Endothelial cell of umbilical vein (primary cell): ENCODE results near the gene ZKSCAN1.

Experiments used
- EZH2 ChIP-seq: IDR thresholded peaks from 2 replicates; pipeline ENCODE4 v1.6.1; 2012; ENCODE audit warnings: borderline replicate concordance, low read depth, mild to moderate bottlenecking, moderate library complexity, low read length, inconsistent platforms; ENCODE audit not compliant: severe bottlenecking
- FOS ChIP-seq: IDR thresholded peaks from 2 replicates; pipeline ENCODE4 v1.6.1; 2011; ENCODE audit warnings: mild to moderate bottlenecking, low read length, moderate library complexity, borderline replicate concordance; ENCODE audit not compliant: insufficient read depth
- JUN ChIP-seq: IDR thresholded peaks from 2 replicates; pipeline ENCODE4 v1.6.1; 2011; ENCODE audit warnings: borderline replicate concordance, low read depth; ENCODE audit not compliant: insufficient read length, insufficient read depth
- POLR2A ChIP-seq: IDR thresholded peaks from 2 replicates; pipeline ENCODE4 v1.6.1; 2012; ENCODE audit warnings: low read depth, mild to moderate bottlenecking, control low read depth, low read length
- POLR2AphosphoS5 ChIP-seq: IDR thresholded peaks from 2 replicates; pipeline ENCODE4 v1.6.1; 2012; ENCODE audit warnings: low read depth, mild to moderate bottlenecking, control low read depth, low read length, moderate library complexity; ENCODE audit not compliant: insufficient read depth
- TF ChIP-seq, protein P1 (sequence below), 2 donors: IDR thresholded peaks; 1 replicate in 1 of 2; 2 replicates in 1 of 2; pipeline ENCODE4 v1.5.1; 2011; ENCODE audit warnings: low read length in 2 of 2, mild to moderate bottlenecking in 2 of 2, moderate library complexity in 2 of 2, control low read depth in 1 of 2, inconsistent platforms in 1 of 2, low read depth in 1 of 2; ENCODE audit not compliant: insufficient read depth in 1 of 2; ENCODE audit errors: extremely low read depth in 1 of 2
- TF ChIP-seq, protein P2 (sequence below): IDR thresholded peaks from 2 replicates; pipeline ENCODE4 v1.6.1; 2011; ENCODE audit not compliant: insufficient read depth, insufficient read length

DNA sequence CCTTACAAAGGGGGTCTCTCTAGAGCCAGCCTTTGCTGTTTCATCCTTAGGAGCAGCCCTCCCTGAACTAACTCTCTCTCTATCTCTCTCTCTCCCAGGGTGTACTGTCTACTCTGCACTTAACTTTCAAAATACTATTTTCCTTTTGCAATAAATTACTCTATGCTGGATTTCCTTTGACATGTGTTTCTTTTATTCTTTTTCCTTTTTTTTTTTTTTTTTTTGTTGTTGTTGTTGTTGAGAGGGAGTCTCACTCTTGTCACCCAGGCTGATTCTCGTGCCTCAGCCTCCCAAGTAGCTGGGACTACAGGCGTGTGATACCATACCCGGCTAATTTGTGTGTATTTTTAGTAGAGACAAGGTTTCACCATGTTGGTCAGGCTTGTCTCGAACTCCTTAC is 67.6 kb downstream of the ZKSCAN1 start:
- TF ChIP-seq, protein P1, sequence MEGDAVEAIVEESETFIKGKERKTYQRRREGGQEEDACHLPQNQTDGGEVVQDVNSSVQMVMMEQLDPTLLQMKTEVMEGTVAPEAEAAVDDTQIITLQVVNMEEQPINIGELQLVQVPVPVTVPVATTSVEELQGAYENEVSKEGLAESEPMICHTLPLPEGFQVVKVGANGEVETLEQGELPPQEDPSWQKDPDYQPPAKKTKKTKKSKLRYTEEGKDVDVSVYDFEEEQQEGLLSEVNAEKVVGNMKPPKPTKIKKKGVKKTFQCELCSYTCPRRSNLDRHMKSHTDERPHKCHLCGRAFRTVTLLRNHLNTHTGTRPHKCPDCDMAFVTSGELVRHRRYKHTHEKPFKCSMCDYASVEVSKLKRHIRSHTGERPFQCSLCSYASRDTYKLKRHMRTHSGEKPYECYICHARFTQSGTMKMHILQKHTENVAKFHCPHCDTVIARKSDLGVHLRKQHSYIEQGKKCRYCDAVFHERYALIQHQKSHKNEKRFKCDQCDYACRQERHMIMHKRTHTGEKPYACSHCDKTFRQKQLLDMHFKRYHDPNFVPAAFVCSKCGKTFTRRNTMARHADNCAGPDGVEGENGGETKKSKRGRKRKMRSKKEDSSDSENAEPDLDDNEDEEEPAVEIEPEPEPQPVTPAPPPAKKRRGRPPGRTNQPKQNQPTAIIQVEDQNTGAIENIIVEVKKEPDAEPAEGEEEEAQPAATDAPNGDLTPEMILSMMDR (IDR thresholded peaks at IDR 0.05; ENCODE audit: extremely low read depth in 1 of 2, insufficient read depth in 1 of 2, low read depth in 1 of 2, low read length in 2 of 2), result no peak
- no peak for TF ChIP-seq POLR2AphosphoS5
- no peak for TF ChIP-seq FOS
- no peak for TF ChIP-seq JUN
- no peak for TF ChIP-seq POLR2A
- TF ChIP-seq, protein P2, sequence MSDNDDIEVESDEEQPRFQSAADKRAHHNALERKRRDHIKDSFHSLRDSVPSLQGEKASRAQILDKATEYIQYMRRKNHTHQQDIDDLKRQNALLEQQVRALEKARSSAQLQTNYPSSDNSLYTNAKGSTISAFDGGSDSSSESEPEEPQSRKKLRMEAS, result no peak
- no peak for TF ChIP-seq EZH2
